RWPE1 (cell line): ENCODE data around the gene FLII.

ENCODE experiments used
- CTCF ChIA-PET: fragments of 350-600 bp; sonication (Branson Sonifier 250); formaldehyde crosslinking; extraction: SDS; loops from one replicate; lab custom pipeline; 2021; lab: Yijun Ruan, JAX
- POLR2A ChIA-PET: fragments of 400-600 bp; formaldehyde crosslinking; extraction: SDS; loops from one replicate; lab custom pipeline; 2020; ENCODE audit warnings: antibody characterized with exemption; ENCODE audit not compliant: low non-redundant PET; lab: Yijun Ruan, JAX
- DNase-seq: peaks from one replicate; pipeline ENCODE4 v3.0.0; 2012; ENCODE audit warnings: low spot score
- H3K27ac ChIP-seq: fragments of 450-650 bp; 2 replicates; pipeline ENCODE4 v1.5.1; 2017
- CTCF ChIP-seq: fragments of 450-650 bp; conservative IDR thresholded peaks from 2 replicates; pipeline ENCODE4 v1.5.1; 2017; ENCODE audit warnings: low read depth, mild to moderate bottlenecking

Gene FLII

GRCh38 chr17:18197535-18198194 lies 60.9 kb downstream of the FLII start:
- TF ChIP-seq CTCF, result no peak
- ChIA-PET POLR2A (no interaction called here), CTCF (interaction anchor here (1.1 kb wide), 1 partner anchor 10 kb away, joined by 3 read pairs; no protein-coding TSS in a partner anchor)
- no peak for DNase-seq
- H3K27ac ChIP-seq, result no peak overlapping the region

- ChIA-PET POLR2A (no interaction called here), CTCF (no interaction called here)
- TF ChIP-seq CTCF, result no peak
- H3K27ac ChIP-seq, result no peak overlapping the region
- no peak for DNase-seq
Measured at GRCh38 chr17:18195246-18195645, 63.3 kb downstream of the FLII start.
